Measurements from ENCODE around the gene OR5P2. TPM values are rescaled to one million over a fixed set of nuclear protein-coding genes. Genes with fewer than 3 reads are reported as not detected.

The OR5P2 gene
- total RNA-seq, result 1.3 TPM
- long read RNA-seq, result 0 reads

GRCh38 chr11:7796842-7797241 is at the start of gene OR5P2:
OR5P2 (minus strand) TSS chr11:7796942; CDS start chr11:7796942, 0 bp downstream.
- Histone ChIP-seq H3K4me3 (no peak within 1 kb of the TSS), H3K4me1 (no peaks in the 10 kb centered on the region), H3K27me3 (no peaks in the 10 kb centered on the region), H3K36me3 (no peaks in the 10 kb centered on the region), H3K27ac (no peak within 1 kb of the TSS), H3K9me3 (no peaks in the 10 kb centered on the region)
- TF ChIP-seq CTCF (IDR thresholded peaks at IDR 0.05), result no peak
- intact Hi-C loops (cut with DNase I), result no loop called here
- ATAC-seq, result no peak
- no peak for DNase-seq

GRCh38 chr11:7846003-7846402 is 49.3 kb upstream of the OR5P2 start:
- ATAC-seq, result no peak
- Histone ChIP-seq H3K4me3 (no peak overlapping the region), H3K36me3 (no peaks in the 10 kb centered on the region), H3K9me3 (no peaks in the 10 kb centered on the region), H3K27ac (no peak overlapping the region), H3K27me3 (no peaks in the 10 kb centered on the region), H3K4me1 (no peaks in the 10 kb centered on the region)
- intact Hi-C loops (cut with DNase I), result no loop called here
- DNase-seq, result no peak
- TF ChIP-seq CTCF (IDR thresholded peaks at IDR 0.05), result no peak

- H3K27ac ChIP-seq, result no peak overlapping the region
- DNase-seq (no peak), ATAC-seq (no peak)
- intact Hi-C loops (cut with DNase I), result no loop called here
- H3K36me3 ChIP-seq, result no peaks in the 10 kb centered on the region
- H3K4me1 ChIP-seq, result no peaks in the 10 kb centered on the region
- H3K27me3 ChIP-seq, result no peaks in the 10 kb centered on the region
- H3K4me3 ChIP-seq, result no peak overlapping the region
- no peak for TF ChIP-seq CTCF (IDR thresholded peaks at IDR 0.05)
- no peaks in the 10 kb centered on the region for H3K9me3 ChIP-seq
These were observed 48.2 kb upstream of the OR5P2 start for GRCh38 chr11:7844986-7845385.

- intact Hi-C loops (cut with DNase I), result no loop called here
- no peak for ATAC-seq
- no peak for TF ChIP-seq CTCF (IDR thresholded peaks at IDR 0.05)
These were observed 47.8 kb upstream of the OR5P2 start for GRCh38 chr11:7844521-7844920.

GRCh38 chr11:7840578-7840977 is 43.8 kb upstream of the OR5P2 start:
- intact Hi-C loops (cut with DNase I), result no loop called here
- no peak for ATAC-seq

More at GRCh38 chr11:7844521-7844920, 47.8 kb upstream of the OR5P2 start:
- H3K27ac ChIP-seq, result no peak overlapping the region
- no peaks in the 10 kb centered on the region for H3K9me3 ChIP-seq
- H3K27me3 ChIP-seq, result no peaks in the 10 kb centered on the region
- DNase-seq, result no peak
- H3K36me3 ChIP-seq, result no peaks in the 10 kb centered on the region
- no peak overlapping the region for H3K4me3 ChIP-seq
- no peaks in the 10 kb centered on the region for H3K4me1 ChIP-seq

More at GRCh38 chr11:7840578-7840977, 43.8 kb upstream of the OR5P2 start:
- Histone ChIP-seq H3K9me3 (no peaks in the 10 kb centered on the region), H3K4me3 (no peak overlapping the region), H3K4me1 (no peaks in the 10 kb centered on the region), H3K36me3 (no peaks in the 10 kb centered on the region), H3K27ac (no peak overlapping the region), H3K27me3 (no peaks in the 10 kb centered on the region)
- no peak for DNase-seq
- TF ChIP-seq CTCF (IDR thresholded peaks at IDR 0.05), result no peak

Data from upper lobe of right lung (tissue), 1 donor.